Eye (tissue), 1 donor: ENCODE results near the gene SLC43A1.

Source experiments
- DNase-seq: peaks from one replicate; pipeline ENCODE4 v3.0.0-alpha.2; 2015

The SLC43A1 gene

GRCh38 chr11:57527056-57527631 is 11.6 kb upstream of the SLC43A1 start:
- DNase-seq = peak; percentile 87

GRCh38 chr11:57523419-57523818 is 7.9 kb upstream of the SLC43A1 start:
- DNase-seq = no peak

- DNase-seq = no peak
Observed at GRCh38 chr11:57521116-57521515, 5.6 kb upstream of the SLC43A1 start.

- no peak for DNase-seq
Observed at GRCh38 chr11:57516061-57516443, 550 bp upstream of the SLC43A1 start.

GRCh38 chr11:57514538-57515331 is 767 bp downstream of the SLC43A1 start:
- peak; percentile 67 for DNase-seq

GRCh38 chr11:57513911-57514537 is 1.5 kb downstream of the SLC43A1 start:
- DNase-seq = peak; percentile 59

- peak; percentile 34 for DNase-seq
Observed at GRCh38 chr11:57513452-57513795, 2.1 kb downstream of the SLC43A1 start.

- no peak for DNase-seq
Observed at GRCh38 chr11:57512646-57513451, 2.7 kb downstream of the SLC43A1 start.

GRCh38 chr11:57511741-57512430 is 3.6 kb downstream of the SLC43A1 start:
- no peak for DNase-seq

- DNase-seq = no peak
Observed at GRCh38 chr11:57508341-57509170, 6.9 kb downstream of the SLC43A1 start.

GRCh38 chr11:57506522-57506921 is 9.0 kb downstream of the SLC43A1 start:
- DNase-seq = no peak

GRCh38 chr11:57504511-57504910 is 11.0 kb downstream of the SLC43A1 start:
- no peak for DNase-seq

- no peak for DNase-seq
Observed at GRCh38 chr11:57502870-57503269, 12.6 kb downstream of the SLC43A1 start.

- no peak for DNase-seq
Observed at GRCh38 chr11:57502376-57502775, 13.1 kb downstream of the SLC43A1 start.

GRCh38 chr11:57501953-57502352 is 13.5 kb downstream of the SLC43A1 start:
- no peak for DNase-seq

- no peak for DNase-seq
Observed at GRCh38 chr11:57500926-57501325, 14.6 kb downstream of the SLC43A1 start.

- DNase-seq = no peak
Observed at GRCh38 chr11:57500515-57500914, 15.0 kb downstream of the SLC43A1 start.

- no peak for DNase-seq
Observed at GRCh38 chr11:57499983-57500461, 15.5 kb downstream of the SLC43A1 start.

- peak; percentile 95 for DNase-seq
Observed at GRCh38 chr11:57499413-57499982, 16.0 kb downstream of the SLC43A1 start.

GRCh38 chr11:57498540-57498939 is 17.0 kb downstream of the SLC43A1 start:
- DNase-seq = no peak
